PFSK-1 (cell line): ENCODE data around the gene CHRNE.

Source experiments
- FOXP2 ChIP-seq: optimal IDR thresholded peaks from 2 replicates; pipeline ENCODE3; 2011; ENCODE audit warnings: borderline replicate concordance, control low read depth, inconsistent platforms; ENCODE audit not compliant: insufficient read depth; ENCODE audit errors: extremely low read length, extremely low read depth
- POLR2AphosphoS5 ChIP-seq: IDR thresholded peaks from 2 replicates; pipeline ENCODE4 v1.6.1; 2012; ENCODE audit warnings: low read depth, mild to moderate bottlenecking, control low read depth, low read length, moderate library complexity
- SIN3A ChIP-seq: IDR thresholded peaks from 2 replicates; pipeline ENCODE4 v1.6.1; 2012; ENCODE audit warnings: mild to moderate bottlenecking, low read length, moderate library complexity, borderline replicate concordance; ENCODE audit not compliant: insufficient read depth
- TAF1 ChIP-seq: IDR thresholded peaks from 2 replicates; pipeline ENCODE4 v1.6.1; 2012; ENCODE audit warnings: low read length, control low read depth, borderline replicate concordance; ENCODE audit not compliant: insufficient read depth
- TF ChIP-seq, protein P1 (sequence below), 2 experiments: IDR thresholded peaks; 2 replicates each; pipeline versions ENCODE4 v1.6.1 to v1.8.0; 2011 to 2012; ENCODE audit warnings: low read depth in 2 of 2, low read length in 2 of 2, control low read depth in 1 of 2, inconsistent platforms in 1 of 2, mild to moderate bottlenecking in 1 of 2, moderate library complexity in 1 of 2; ENCODE audit not compliant: insufficient read depth in 1 of 2

- TF ChIP-seq TAF1 (no peak), SIN3A (no peak), POLR2AphosphoS5 (no peak), FOXP2 (no peak)
- TF ChIP-seq, protein P1, sequence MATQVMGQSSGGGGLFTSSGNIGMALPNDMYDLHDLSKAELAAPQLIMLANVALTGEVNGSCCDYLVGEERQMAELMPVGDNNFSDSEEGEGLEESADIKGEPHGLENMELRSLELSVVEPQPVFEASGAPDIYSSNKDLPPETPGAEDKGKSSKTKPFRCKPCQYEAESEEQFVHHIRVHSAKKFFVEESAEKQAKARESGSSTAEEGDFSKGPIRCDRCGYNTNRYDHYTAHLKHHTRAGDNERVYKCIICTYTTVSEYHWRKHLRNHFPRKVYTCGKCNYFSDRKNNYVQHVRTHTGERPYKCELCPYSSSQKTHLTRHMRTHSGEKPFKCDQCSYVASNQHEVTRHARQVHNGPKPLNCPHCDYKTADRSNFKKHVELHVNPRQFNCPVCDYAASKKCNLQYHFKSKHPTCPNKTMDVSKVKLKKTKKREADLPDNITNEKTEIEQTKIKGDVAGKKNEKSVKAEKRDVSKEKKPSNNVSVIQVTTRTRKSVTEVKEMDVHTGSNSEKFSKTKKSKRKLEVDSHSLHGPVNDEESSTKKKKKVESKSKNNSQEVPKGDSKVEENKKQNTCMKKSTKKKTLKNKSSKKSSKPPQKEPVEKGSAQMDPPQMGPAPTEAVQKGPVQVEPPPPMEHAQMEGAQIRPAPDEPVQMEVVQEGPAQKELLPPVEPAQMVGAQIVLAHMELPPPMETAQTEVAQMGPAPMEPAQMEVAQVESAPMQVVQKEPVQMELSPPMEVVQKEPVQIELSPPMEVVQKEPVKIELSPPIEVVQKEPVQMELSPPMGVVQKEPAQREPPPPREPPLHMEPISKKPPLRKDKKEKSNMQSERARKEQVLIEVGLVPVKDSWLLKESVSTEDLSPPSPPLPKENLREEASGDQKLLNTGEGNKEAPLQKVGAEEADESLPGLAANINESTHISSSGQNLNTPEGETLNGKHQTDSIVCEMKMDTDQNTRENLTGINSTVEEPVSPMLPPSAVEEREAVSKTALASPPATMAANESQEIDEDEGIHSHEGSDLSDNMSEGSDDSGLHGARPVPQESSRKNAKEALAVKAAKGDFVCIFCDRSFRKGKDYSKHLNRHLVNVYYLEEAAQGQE (IDR thresholded peaks at IDR 0.05; ENCODE audit: insufficient read depth in 1 of 2, low read depth in 2 of 2, low read length in 2 of 2), result no peak
These were observed 47.9 kb upstream of the CHRNE start, which contains the start of gene ENO3 for GRCh38 chr17:4950746-4951204.
